Measurements from ENCODE around the gene DYSF.

Gene DYSF

GRCh38 chr2:71720283-71720560 is 266.9 kb downstream of the DYSF start:
- TF ChIP-seq CTCF (conservative IDR thresholded peaks at IDR 0.05; ENCODE audit: low read length): no peak
- no peak overlapping the region for H3K4me3 ChIP-seq (ENCODE audit: low read length)
- peak; percentile 63 for DNase-seq (ENCODE audit: low read depth)

GRCh38 chr2:71720596-71721361 is 267.4 kb downstream of the DYSF start:
- DNase-seq (ENCODE audit: low read depth): no peak
- TF ChIP-seq CTCF (conservative IDR thresholded peaks at IDR 0.05; ENCODE audit: low read length): no peak

GRCh38 chr2:71721362-71721665 is 268.0 kb downstream of the DYSF start:
- no peak for TF ChIP-seq CTCF (conservative IDR thresholded peaks at IDR 0.05; ENCODE audit: low read length)
- no peak overlapping the region for H3K4me3 ChIP-seq (ENCODE audit: low read length)
- DNase-seq (ENCODE audit: low read depth): peak; percentile 57

More at GRCh38 chr2:71720596-71721361, 267.4 kb downstream of the DYSF start:
- H3K4me3 ChIP-seq (ENCODE audit: low read length): no peak overlapping the region

GRCh38 chr2:71721669-71722068 is 268.3 kb downstream of the DYSF start:
- no peak for TF ChIP-seq CTCF (conservative IDR thresholded peaks at IDR 0.05; ENCODE audit: low read length)
- DNase-seq (ENCODE audit: low read depth): peak; percentile 62
- no peak overlapping the region for H3K4me3 ChIP-seq (ENCODE audit: low read length)

- TF ChIP-seq CTCF (conservative IDR thresholded peaks at IDR 0.05; ENCODE audit: low read length): no peak
- H3K4me3 ChIP-seq (ENCODE audit: low read length): no peak overlapping the region
- DNase-seq (ENCODE audit: low read depth): no peak
These were observed 268.9 kb downstream of the DYSF start for GRCh38 chr2:71722286-71722685.

- H3K4me3 ChIP-seq (ENCODE audit: low read length): no peak overlapping the region
- DNase-seq (ENCODE audit: low read depth): no peak
- TF ChIP-seq CTCF (conservative IDR thresholded peaks at IDR 0.05; ENCODE audit: low read length): no peak
These were observed 271.4 kb downstream of the DYSF start for GRCh38 chr2:71724793-71725192.

GRCh38 chr2:71725836-71726235 is 272.5 kb downstream of the DYSF start:
- TF ChIP-seq CTCF (conservative IDR thresholded peaks at IDR 0.05; ENCODE audit: low read length): no peak
- peak; percentile 78 for DNase-seq (ENCODE audit: low read depth)
- H3K4me3 ChIP-seq (ENCODE audit: low read length): no peak overlapping the region
